ENCODE data around the gene SNX32.

Gene SNX32

DNA sequence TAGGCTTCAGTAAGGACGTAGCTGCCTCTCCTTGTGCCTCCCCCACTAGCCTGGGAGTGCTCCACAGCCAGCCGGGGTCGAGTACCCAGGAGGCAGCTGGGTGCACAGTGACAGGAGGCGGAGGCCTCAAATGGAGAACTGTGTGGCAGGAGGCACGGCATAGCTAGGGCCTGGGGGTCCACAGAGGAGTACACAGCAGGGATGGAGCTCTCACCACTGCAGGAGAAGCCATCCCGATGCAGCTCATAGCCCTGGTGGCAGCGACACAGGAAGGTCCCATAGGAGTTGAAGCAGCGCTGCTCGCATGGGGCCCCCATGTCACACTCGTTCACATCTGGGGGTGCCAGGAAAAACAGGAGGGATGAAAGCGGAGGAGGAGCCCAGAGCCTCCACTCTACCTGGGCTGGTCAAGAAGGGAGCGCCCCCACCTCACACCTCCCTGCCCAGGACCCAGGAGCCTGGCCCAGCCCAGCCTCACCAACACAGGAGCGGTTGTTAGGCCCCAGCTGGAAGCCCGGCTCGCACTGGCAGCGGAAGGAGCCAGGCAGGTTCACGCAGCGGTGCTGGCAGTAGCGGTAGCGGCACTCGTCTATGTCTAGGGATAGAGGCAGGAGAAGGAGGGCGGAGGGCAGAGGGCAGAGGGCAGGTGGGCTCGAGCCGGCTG is 36.0 kb downstream of the SNX32 start:
- DNase-seq = no peak

DNA sequence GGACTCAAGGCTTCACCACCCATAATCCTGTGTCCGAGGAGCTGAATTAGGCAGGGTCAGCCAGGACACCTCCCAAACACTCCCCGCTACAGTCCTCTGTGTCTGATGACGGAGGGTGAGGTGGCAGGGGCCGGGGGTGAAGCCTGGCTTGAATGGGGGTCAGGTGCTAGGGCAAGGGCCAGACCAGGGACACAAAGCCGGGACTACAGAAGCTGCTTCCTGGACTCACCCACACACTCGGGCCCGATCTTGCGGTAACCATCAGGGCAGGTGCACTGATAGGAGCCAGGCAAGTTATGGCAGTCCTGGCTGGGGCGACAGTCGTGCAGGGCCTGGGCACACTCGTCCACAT is 36.5 kb downstream of the SNX32 start:
- no peak for DNase-seq

DNA sequence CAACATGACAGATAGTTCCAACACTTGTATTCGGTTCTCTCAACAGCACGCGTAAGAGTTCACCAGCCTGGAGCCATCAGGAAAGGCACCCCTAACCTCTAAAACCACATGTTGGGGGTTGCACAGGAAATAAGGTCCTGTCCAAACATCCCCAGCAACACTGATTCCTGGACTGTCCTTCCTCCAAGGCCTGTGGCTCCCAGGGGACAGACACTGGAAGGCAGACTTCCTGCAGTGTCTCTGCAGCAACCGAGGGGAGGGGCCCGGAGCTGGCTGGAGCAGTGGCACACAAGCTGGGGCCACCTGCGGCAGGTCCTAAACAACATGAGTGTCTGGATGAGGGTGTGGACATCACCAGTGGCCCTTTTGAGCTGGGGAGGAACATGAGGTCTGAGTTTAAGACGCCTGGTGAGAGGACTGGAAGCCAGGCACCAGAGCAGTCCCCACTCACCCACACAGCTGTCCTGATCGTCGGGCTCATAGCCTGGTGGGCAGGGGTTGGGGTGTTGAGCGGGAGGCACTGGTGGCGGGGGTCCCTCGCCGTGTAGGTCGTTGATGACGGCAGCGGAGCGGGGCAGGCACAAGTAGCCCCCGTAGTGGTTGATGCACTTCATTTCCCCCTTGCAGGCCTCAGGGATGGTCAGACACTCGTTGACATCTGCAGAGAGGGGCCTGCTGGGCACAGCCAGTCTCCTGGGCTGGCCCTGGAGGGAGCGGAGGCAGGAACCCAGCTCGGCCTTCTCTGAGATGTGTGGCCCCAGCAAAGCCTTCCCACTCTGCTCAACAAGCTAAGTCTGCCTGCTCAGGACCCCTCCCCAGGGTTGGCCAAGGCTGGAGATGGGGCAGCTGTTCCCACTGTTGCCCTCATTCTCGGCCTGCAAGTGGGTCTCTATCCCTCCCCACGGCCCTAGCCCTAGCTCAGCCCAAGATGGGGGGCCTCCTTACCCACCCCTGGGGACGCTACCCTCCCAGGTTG is 37.2 kb downstream of the SNX32 start:
- DNase-seq = no peak

DNA sequence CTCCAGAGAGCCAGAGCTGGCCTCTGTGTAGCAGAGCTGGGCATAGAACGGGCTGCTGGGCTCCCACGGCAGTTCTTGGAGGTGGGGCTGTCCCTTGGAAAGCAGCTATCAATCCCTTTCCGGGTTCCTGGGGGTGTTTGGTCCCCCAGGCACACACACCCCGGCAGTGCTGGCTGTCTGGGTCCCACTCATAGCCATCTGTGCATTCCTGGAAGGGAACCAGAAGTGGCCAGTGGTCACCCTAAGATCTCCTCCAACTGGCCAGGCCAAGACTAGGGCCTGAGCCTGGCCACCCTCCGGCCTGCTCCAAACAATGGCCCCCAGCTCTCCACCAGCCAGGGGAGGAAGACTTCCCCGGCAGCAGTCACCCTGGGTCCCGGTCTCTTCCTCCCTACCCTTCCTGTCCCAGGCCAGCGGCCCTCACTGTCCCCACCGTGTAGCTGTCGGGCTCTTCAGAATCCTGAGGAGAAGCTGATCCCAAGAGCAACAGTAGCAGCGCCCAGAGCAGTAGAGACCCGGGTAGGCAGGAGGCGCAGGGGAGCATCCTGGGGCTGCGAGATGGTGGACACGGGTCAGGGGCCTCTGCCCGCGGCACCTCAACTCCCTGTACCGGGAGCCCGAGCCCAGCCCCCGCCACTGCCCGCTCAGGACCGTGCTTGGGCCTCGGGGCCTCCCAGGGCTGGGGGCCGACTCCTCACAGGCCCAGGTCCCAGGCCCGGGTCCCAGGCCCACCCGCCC is 38.2 kb downstream of the SNX32 start:
- DNase-seq = no peak

DNA sequence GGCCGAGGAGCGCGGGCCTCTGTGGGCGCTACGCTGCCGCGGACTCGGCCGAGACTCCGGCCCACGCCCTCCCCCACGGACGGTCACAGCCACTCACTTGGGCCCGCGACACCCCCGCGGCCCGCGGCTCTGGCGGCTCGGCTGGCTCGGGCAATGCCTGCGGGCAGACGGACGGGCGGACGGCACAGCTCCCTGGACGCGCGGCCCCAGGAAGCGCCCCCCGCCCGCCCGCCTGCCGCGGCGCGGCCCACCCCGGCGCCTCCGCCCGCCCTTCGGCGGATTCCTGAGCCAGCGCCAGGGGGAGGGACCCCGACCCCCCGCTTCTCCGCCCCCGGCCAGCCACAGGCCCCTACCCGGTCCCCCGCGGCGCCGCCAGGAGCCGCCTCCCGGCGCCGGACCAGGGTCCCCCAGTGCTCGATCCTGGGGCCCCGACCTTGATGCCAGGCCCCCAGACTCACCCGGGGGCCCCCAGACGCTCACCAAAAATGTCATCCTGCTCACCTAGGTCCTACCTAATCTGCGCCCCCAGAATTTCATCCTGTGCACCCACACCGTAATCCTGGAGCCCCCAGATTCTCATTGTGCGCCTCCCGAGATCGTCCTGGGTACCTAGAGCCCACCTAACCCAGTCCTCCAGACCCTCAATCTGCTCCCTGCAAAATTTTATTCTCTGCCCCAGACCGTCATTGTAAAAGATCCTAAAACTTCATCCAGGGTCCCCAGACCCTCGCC is 39.0 kb downstream of the SNX32 start, which contains the start of gene EFEMP2:
Gene EFEMP2 (minus strand): TSS at position 215 of the 732 bp plus-strand sequence. CDS start 446 bp downstream, outside the sequence.
- DNase-seq = no peak

DNA sequence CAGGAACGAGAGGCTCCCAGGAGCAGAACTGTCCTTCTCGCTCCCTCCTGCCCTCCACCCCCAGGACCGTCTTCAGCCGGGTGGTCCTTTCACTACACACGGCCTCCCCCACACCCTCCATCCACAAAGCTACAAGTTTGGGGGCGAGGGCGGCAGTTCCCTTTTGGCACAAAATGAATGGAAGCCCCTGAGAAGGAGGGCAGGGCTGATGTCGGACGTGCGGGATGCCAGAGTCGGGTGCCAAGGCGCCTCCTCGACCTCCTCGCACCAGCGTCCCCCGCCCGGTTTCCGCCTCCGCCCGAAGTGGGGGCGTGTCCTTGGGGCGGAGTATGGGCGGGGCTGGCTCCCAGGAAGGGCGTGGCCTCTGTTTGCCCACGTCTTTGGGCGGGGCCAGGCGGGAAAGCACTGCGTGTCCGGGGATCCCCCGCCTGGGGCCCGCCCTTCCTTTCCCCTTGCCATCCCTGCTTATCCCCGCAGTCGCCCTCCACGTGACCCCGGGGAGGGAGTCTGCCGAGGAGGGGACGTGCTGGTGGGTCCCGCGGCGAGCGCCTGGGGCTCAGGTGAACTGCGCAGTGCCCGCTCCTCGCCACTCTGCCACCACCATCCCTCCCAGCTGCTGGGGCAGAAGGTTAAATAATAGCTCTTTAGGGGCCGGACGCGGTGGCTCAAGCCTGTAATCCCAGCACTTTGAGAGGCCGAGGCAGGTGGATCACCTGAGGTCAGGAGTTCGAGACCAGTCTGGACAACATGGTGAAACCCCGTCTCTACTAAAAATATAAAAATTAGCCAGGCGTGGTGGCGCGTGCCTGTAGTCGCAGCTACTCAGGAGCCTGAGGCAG is 39.8 kb downstream of the SNX32 start:
- DNase-seq = peak; percentile 87

DNA sequence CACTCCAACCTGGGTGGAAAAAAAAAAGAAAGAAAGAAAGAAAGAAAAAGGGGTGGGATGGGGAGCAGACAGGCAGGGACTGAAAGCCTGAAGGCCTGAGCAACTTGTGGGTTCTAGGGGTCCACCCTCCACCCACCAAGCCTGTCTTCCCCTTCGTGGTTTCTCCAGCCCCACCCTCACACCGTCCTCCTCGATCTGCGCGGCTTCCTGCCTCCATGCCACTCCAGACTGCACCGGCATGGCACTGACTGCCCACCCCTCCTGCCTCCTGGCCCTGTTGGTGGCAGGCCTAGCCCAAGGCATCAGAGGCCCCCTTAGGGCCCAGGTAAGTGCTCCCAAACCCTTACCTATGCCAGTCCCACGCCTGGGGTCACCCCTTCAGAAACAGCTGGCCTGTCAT is 45.9 kb downstream of the SNX32 start, which contains the start of gene CTSW:
Gene CTSW (plus strand): TSS at position 221 of the 400 bp plus-strand sequence. CDS start 18 bp downstream, at position 239.
- DNase-seq = no peak

DNA sequence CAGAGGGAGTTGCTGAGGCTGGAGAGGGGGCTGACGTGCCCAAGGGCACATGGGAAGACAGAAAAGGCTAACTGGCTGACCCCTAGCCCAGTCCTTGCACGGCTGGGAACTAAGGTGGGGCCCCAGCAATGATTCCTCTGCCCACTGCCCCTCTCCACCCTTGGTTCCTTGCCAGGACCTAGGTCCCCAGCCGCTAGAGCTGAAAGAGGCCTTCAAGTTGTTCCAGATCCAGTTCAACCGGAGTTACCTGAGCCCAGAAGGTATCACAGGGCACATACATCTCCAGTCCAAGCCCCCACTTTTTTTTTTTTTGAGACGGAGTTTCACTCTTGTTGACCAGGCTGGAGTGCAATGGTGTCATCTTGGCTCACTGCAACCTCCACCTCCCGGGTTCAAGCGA is 46.3 kb downstream of the SNX32 start:
- DNase-seq = no peak

DNA sequence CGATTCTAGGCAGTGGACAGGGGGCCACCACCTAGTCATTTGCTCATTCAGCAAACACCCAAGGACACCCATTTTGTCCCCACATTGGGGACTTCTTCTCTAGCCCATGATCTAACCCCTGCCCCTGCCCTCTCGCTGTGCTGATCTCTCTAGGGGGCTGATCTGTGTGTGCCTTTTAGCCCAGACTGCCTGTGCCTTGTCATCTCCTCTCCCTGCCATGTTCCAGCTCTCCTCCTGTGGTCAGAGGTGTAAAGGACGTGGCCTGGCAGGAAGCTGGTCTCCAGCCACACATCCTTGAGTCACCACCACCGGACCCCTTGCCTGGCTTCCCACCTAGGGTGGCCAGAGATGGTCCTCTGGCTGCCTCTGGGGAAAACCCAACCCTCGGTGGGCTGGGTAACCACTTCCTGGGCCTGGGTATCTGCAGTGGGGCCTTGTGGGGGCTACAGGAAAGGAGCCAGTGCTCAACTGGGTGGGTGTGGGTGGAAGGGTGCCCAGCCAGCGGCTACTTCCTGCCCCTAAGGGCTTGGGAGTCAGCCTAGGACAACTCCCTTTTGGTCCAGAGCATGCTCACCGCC is 47.2 kb downstream of the SNX32 start:
- DNase-seq = no peak

DNA sequence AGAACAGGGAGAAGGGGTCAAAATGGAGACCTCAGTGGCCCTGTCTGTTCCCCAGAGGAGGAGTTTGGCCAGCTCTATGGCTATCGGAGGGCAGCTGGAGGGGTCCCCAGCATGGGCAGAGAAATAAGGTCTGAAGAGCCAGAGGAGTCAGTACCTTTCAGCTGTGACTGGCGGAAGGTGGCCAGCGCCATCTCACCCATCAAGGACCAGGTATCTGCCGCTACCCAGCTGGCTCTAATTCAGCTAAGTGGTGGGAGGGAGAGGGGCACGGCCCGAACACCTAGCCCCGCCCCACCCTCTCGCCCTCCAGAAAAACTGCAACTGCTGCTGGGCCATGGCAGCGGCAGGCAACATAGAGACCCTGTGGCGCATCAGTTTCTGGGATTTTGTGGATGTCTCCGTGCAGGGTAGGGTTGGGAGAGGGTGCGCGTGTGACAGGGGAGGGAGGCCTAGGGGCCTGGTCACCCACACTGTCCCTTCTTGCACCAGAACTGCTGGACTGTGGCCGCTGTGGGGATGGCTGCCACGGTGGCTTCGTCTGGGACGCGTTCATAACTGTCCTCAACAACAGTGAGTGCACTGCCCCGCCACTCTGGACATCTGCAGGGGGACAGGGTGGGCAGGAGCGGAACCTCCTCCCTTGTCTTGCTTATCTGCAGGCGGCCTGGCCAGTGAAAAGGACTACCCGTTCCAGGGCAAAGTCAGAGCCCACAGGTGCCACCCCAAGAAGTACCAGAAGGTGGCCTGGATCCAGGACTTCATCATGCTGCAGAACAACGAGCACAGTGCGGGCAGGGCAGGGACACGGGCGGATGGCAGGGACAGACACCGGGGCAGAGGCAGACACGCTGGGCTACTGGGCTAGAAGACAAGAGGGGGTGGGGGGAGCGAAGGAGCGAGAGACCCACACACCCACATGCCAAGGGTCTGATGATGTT is 48.6 kb downstream of the SNX32 start:
- no peak for DNase-seq

DNA sequence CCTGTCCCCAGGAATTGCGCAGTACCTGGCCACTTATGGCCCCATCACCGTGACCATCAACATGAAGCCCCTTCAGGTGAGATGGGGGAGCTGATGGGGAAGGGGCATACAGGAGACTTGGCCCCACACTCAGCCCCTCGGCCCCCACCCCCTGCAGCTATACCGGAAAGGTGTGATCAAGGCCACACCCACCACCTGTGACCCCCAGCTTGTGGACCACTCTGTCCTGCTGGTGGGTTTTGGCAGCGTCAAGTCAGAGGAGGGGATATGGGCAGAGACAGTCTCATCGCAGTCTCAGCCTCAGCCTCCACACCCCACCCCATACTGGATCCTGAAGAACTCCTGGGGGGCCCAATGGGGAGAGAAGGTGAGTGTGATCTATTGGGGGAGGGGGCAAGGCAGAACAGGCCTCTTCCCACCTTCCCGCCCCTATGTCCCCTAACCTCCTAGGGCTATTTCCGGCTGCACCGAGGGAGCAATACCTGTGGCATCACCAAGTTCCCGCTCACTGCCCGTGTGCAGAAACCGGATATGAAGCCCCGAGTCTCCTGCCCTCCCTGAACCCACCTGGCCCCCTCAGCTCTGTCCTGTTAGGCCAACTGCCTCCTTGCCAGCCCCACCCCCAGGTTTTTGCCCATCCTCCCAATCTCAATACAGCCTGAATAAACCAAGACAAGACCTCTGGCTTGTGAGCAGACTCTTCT is 49.4 kb downstream of the SNX32 start:
- DNase-seq = no peak

DNA sequence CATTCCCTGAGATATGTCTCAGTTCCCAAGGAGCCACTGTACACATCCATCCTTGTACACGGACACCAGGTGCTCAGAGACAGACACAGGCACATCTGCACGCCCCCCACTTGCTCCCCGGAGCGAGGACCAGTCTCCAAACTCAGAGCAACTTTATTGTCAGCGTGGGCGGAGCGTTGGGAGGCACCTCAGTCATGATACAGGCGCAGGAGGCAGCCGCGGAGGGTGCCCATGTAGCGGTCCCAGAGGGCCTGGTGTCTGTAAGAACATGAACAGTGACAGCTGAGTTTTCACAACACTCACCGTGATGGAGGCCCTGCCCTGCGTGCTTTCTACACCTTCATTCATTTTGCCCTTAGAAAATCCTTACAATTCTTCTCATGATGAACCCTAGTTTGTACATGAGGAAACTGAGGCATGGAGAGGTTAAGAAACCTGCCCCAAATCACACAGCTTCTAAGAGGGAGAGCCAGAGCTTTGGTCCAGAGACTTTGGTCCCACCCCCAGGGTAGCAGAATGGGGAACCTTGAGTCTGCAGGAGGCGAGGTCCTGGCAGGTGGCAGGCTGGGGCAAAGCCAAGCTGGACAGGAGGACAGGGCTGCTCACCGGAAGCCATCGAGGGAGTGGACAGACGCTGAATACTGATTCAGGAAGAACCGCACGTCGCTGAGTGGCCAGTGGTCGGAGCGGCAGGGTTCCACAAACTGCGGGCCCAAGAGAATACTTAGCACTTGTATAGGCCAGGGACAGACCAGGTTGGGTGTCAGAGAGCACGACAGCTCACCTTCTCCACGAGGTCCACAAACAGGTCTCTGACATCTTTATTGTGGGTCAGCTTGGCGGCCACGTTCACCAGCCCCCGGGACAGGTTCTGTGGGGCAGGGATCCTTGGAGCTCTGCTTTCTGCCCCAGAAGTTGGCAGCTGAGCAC is 50.3 kb downstream of the SNX32 start:
- DNase-seq = no peak

DNA sequence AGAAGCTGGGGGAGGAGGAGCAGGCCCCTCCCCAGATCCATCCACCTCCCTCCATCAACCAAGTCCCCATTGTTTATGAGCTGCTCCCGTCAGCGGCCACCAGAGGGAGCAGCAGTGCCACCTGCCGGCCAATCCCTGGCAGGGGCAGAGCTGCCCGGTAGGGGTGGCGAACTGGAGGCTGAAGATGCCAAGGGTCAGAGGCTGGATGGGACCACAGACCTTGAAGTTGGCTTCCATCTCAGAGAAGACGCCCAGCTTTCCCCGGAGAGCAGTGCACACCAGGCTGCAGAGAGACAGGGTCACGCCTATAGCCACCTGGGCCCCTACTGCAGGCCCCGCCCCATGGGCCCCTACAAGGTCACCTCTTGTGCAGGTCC is 50.9 kb downstream of the SNX32 start:
- peak; percentile 69 for DNase-seq

DNA sequence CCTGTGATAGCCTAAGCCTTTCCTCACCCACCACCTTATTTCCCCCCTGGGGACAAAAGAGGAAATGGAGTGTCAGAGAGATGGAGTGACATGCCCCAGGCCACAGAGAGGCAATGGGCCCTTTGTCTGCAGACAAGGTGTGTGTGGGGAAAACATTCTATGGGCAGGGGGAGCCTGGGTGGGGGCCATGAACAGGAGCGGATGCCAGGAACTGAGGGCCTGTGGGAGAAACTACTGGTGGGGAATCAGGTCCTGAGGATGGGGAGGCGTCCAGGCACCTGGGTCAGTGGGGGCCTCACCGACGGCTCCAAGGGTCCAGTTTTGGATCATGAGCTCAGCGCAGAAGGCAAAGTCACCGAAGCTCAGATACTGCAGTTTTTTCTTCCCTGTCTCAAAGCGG is 51.5 kb downstream of the SNX32 start:
- no peak for DNase-seq

DNA sequence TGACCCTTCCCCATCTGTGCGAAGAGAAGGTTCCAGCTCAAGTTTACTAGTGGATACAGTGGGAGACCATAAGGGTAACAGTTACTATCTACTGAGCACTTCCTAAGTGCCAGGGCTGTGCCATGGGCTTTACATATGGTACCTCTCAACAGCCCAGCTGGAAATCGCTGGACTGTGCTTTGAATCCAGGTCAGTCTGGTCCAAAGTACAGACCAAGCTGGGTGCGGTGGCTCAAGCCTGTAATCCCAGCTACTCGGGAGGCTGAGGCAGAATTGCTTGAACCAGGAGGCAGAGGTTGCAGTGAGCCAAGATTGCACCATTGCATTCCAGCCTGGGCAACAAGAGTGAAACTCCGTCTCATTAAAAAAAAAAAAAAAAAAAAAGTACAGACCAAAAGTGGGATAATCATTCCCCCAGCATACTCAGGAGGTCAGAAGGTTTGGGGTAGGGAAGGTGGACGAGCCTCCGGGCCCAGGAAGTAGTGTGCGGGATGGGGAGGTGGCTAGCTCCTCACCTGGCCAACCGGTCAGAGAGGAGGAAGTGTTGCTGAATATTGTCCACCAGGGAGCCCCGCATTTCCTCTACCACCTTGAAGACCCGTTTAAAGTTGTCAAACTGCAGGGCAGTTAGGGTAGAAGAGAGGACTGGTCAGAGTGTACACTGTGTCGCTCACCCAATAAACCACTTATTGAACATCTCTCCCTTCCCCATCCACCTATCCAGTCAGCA is 52.2 kb downstream of the SNX32 start:
- DNase-seq = no peak

DNA sequence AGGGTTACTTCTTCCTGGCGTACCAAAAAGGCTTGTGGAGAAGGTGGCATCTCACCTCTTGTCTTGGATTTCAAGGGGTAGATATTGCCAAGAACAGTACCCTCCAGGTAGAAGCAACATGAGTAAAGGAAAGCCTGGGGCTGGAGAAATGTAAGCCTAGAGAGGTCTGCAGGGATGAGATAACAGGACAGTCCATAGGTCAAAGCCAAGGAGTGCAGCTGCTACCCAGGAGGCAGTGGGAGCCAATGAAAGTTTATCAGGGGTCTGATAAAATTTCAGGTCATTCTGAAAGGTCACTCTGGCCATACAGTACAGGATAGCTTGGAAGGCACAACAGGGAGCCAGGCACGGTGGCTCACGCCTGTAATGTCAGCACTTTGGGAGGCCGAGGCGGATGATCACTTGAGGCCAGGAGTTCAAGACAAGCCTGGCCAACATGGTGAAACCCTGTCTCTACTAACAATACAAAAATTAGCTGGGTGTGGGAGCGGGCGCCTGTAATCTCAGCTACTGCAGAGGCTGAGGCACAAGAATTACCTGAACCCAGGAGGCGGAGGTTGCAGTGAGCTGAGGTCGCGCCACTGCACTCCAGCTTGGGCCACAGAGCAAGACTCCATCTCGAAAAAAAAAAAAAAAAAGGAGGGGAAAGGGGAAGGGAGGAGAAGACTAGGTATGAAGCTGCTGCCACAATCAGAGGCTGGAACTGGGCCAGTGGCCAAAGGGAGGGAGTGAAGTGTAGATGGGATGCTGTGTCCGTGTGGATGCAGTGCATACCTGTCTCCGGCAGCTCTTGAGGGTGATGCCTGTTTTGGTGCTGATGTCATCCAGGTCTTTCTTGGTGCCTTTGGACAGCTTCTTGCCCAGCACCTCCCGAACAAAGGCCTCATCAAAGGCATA is 53.3 kb downstream of the SNX32 start:
- no peak for DNase-seq
